Measurements from ENCODE around the gene SGCD. TPM values are rescaled to one million over a fixed set of nuclear protein-coding genes. Genes with fewer than 3 reads are reported as not detected.

The SGCD gene
- total RNA-seq, 1 experiment from 2014 or later: not detected

DNA sequence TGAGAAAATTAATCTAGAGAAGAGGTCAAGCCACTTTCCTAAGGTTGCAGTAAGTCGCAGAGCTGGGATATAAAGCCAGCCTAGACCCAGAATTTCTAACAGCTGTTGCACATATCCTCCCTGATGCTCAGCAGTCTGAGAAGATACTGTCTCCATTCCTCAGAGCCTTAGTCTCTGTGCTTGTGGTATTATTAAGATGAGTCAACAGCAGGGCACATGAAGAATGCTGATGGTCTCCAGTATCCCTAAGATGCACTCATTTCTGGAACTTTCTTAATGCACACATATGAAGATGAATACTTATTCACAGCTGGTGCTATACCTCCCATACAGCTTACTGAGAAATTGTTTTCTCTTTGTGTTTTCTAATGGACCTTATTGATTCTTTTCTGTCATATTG is 32.5 kb downstream of the SGCD start:
- in situ Hi-C loops (cut with HindIII; ENCODE audit: low pct_unique_long_range_greater_than_20kb, low sequenced_read_pairs): no loop called here
- POLR2A ChIA-PET: no interaction called here
- no peak for TF ChIP-seq POLR2AphosphoS5 (IDR thresholded peaks at IDR 0.05; ENCODE audit: low read depth, low read length)
- TF ChIP-seq, protein P1, sequence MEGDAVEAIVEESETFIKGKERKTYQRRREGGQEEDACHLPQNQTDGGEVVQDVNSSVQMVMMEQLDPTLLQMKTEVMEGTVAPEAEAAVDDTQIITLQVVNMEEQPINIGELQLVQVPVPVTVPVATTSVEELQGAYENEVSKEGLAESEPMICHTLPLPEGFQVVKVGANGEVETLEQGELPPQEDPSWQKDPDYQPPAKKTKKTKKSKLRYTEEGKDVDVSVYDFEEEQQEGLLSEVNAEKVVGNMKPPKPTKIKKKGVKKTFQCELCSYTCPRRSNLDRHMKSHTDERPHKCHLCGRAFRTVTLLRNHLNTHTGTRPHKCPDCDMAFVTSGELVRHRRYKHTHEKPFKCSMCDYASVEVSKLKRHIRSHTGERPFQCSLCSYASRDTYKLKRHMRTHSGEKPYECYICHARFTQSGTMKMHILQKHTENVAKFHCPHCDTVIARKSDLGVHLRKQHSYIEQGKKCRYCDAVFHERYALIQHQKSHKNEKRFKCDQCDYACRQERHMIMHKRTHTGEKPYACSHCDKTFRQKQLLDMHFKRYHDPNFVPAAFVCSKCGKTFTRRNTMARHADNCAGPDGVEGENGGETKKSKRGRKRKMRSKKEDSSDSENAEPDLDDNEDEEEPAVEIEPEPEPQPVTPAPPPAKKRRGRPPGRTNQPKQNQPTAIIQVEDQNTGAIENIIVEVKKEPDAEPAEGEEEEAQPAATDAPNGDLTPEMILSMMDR (IDR thresholded peaks at IDR 0.05): no peak
- no peak for TF ChIP-seq TCF7L2 (IDR thresholded peaks at IDR 0.05; ENCODE audit: low read depth, low read length)
- TF ChIP-seq, protein P2, sequence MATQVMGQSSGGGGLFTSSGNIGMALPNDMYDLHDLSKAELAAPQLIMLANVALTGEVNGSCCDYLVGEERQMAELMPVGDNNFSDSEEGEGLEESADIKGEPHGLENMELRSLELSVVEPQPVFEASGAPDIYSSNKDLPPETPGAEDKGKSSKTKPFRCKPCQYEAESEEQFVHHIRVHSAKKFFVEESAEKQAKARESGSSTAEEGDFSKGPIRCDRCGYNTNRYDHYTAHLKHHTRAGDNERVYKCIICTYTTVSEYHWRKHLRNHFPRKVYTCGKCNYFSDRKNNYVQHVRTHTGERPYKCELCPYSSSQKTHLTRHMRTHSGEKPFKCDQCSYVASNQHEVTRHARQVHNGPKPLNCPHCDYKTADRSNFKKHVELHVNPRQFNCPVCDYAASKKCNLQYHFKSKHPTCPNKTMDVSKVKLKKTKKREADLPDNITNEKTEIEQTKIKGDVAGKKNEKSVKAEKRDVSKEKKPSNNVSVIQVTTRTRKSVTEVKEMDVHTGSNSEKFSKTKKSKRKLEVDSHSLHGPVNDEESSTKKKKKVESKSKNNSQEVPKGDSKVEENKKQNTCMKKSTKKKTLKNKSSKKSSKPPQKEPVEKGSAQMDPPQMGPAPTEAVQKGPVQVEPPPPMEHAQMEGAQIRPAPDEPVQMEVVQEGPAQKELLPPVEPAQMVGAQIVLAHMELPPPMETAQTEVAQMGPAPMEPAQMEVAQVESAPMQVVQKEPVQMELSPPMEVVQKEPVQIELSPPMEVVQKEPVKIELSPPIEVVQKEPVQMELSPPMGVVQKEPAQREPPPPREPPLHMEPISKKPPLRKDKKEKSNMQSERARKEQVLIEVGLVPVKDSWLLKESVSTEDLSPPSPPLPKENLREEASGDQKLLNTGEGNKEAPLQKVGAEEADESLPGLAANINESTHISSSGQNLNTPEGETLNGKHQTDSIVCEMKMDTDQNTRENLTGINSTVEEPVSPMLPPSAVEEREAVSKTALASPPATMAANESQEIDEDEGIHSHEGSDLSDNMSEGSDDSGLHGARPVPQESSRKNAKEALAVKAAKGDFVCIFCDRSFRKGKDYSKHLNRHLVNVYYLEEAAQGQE (IDR thresholded peaks at IDR 0.05; ENCODE audit: insufficient read depth in 1 of 2, low read depth in 2 of 2, low read length in 1 of 2): no peak
- no peak for TF ChIP-seq SIN3A (IDR thresholded peaks at IDR 0.05; ENCODE audit: borderline replicate concordance, insufficient read depth, low read depth, low read length)

DNA sequence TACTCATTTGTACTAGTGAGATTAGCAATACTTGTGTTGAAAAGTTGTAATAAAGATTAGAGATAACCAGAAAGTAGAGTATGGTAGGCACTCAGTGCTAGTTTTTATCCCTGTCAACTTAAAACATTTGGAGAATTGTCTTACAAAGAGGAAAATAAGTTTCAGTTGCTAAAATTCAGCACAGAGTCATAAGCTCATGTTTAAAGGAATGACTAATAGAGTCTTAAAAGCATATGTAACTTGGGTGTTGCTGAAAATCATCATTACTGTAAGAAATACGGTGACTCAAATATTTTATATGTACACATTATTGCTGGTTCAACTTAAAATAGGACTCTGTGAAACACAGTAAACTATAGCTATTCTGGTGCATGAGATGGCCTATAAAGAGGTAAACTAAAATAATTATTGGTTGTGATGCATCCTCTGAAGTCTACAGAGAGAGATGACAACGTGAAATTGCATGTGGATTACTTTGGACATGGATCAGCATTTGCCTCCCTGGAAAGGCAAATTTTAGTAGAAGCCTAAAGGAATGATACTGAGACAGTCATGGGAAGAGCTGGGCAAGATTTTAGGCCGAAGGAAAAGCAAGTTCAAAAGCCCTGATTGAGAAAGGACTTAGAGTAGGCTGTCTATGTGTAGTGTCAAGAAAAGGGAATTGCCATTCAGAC is 34.6 kb downstream of the SGCD start:
- TF ChIP-seq POLR2AphosphoS5 (IDR thresholded peaks at IDR 0.05; ENCODE audit: low read depth, low read length) (no peak), SIN3A (IDR thresholded peaks at IDR 0.05; ENCODE audit: borderline replicate concordance, insufficient read depth, low read depth, low read length) (no peak), TCF7L2 (IDR thresholded peaks at IDR 0.05; ENCODE audit: low read depth, low read length) (no peak)
- TF ChIP-seq, protein P2 (IDR thresholded peaks at IDR 0.05; ENCODE audit: insufficient read depth in 1 of 2, low read depth in 2 of 2, low read length in 1 of 2): no peak
- TF ChIP-seq, protein P1 (IDR thresholded peaks at IDR 0.05): no peak
- no TSS peak for BruUV-seq (replicated peaks)
- ChIA-PET CTCF (no interaction called here), POLR2A (no interaction called here)
- H3K27ac ChIP-seq (ENCODE audit: low read length): no peak overlapping the region
- no peaks in the 10 kb centered on the region for H3K4me1 ChIP-seq (ENCODE audit: control insufficient read depth, insufficient read depth, low read length)
- H3K4me3 ChIP-seq (ENCODE audit: low read depth in 2 of 2, low read length in 2 of 2): no peak overlapping the region
- H3K36me3 ChIP-seq (ENCODE audit: control insufficient read depth, insufficient read depth, low read length): no peaks in the 10 kb centered on the region
- in situ Hi-C loops (cut with HindIII; ENCODE audit: low pct_unique_long_range_greater_than_20kb, low sequenced_read_pairs): no loop called here
- ATAC-seq: no peak
- no peaks in the 10 kb centered on the region for H3K9me3 ChIP-seq (ENCODE audit: control insufficient read depth, insufficient read depth, low read depth, low read length)
- DNase-seq (ENCODE audit: low read depth, low spot score): no peak
- H3K27me3 ChIP-seq (ENCODE audit: control insufficient read depth, insufficient read depth, low read length): no peaks in the 10 kb centered on the region
- intact Hi-C loops (cut with micrococcal nuclease; ENCODE audit: unreplicated experiment): no loop called here

More for the DNA sequence above, 32.5 kb downstream of the SGCD start:
- Histone ChIP-seq H3K4me3 (ENCODE audit: low read depth in 2 of 2, low read length in 2 of 2) (no peak overlapping the region), H3K36me3 (ENCODE audit: control insufficient read depth, insufficient read depth, low read length) (no peaks in the 10 kb centered on the region), H3K27me3 (ENCODE audit: control insufficient read depth, insufficient read depth, low read length) (no peaks in the 10 kb centered on the region), H3K9me3 (ENCODE audit: control insufficient read depth, insufficient read depth, low read depth, low read length) (no peaks in the 10 kb centered on the region), H3K27ac (ENCODE audit: low read length) (no peak overlapping the region), H3K4me1 (ENCODE audit: control insufficient read depth, insufficient read depth, low read length) (no peaks in the 10 kb centered on the region)
- CTCF ChIA-PET: no interaction called here
- ATAC-seq (no peak), DNase-seq (ENCODE audit: low read depth, low spot score) (no peak)
- intact Hi-C loops (cut with micrococcal nuclease; ENCODE audit: unreplicated experiment): no loop called here
- no TSS peak for BruUV-seq (replicated peaks)

Data from Panc1 (cell line).